Transverse colon (tissue), 4 donors: ENCODE results near the gene GSTT2B.

ENCODE experiments used
- CTCF ChIP-seq, 5 experiments: fragments of 200-600 bp in 3 of 5; fragments of 450-650 bp in 2 of 5; sonication (generic) in 3 of 5; IDR thresholded peaks; 1 replicate in 2 of 5; 2 replicates in 3 of 5; pipeline ENCODE4 v1.5.1; 2016 to 2017; ENCODE audit warnings: antibody characterized with exemption in 5 of 5, inconsistent platforms in 3 of 5, mild to moderate bottlenecking in 2 of 5, moderate library complexity in 1 of 5
- POLR2AphosphoS5 ChIP-seq, 3 donors: sonication (generic); formaldehyde crosslinking; IDR thresholded peaks; one replicate each; pipeline ENCODE4 v1.6.1; 2016; ENCODE audit warnings: antibody characterized with exemption in 3 of 3

- TF ChIP-seq CTCF (IDR thresholded peaks at IDR 0.05) (no peak), POLR2AphosphoS5 (IDR thresholded peaks at IDR 0.05) (no peak)
Measured at GRCh38 chr22:23922921-23923320, 38.1 kb downstream of the GSTT2B start.
